DOHH2 (cell line): ENCODE data around the gene IFNG-AS1.

Experiments used
- H3F3A ChIP-seq: fragments of 200-600 bp; sonication (generic), shearing (Covaris generic); 2 replicates; pipeline ENCODE4 v1.6.0; 2016; ENCODE audit warnings: antibody characterized with exemption, mild to moderate bottlenecking; ENCODE audit not compliant: control insufficient read depth, insufficient read depth
- H3K27ac ChIP-seq: fragments of 200-600 bp; sonication (generic); 2 replicates; pipeline ENCODE4 v1.5.1; 2014; ENCODE audit warnings: low read depth, mild to moderate bottlenecking, low read length, moderate library complexity
- H3K27me3 ChIP-seq: fragments of 200-600 bp; sonication (generic); 2 replicates; pipeline ENCODE4 v1.6.1; 2014; ENCODE audit warnings: mild to moderate bottlenecking, low read length, mixed read lengths; ENCODE audit not compliant: control insufficient read depth
- H3K36me3 ChIP-seq: fragments of 200-600 bp; sonication (generic); 2 replicates; pipeline ENCODE4 v1.6.1; 2014; ENCODE audit warnings: mild to moderate bottlenecking, low read length, moderate library complexity, mixed read lengths; ENCODE audit not compliant: control insufficient read depth
- H3K4me1 ChIP-seq: fragments of 200-600 bp; sonication (generic); 2 replicates; pipeline ENCODE4 v1.6.1; 2014; ENCODE audit warnings: mild to moderate bottlenecking, low read length, mixed read lengths; ENCODE audit not compliant: control insufficient read depth
- H3K4me2 ChIP-seq: fragments of 200-600 bp; sonication (generic); 2 replicates; pipeline ENCODE4 v1.6.0; 2014; ENCODE audit warnings: mild to moderate bottlenecking, low read length, moderate library complexity
- H3K4me3 ChIP-seq: fragments of 200-600 bp; sonication (generic); 2 replicates; pipeline ENCODE4 v1.5.1; 2014; ENCODE audit warnings: mild to moderate bottlenecking, low read length, mixed read lengths
- H3K79me2 ChIP-seq: fragments of 200-600 bp; sonication (generic); 2 replicates; pipeline ENCODE4 v1.6.1; 2014; ENCODE audit warnings: mild to moderate bottlenecking, low read length, mixed read lengths; ENCODE audit not compliant: control insufficient read depth
- H3K9me2 ChIP-seq: fragments of 200-600 bp; sonication (generic); replicated peaks from 2 replicates; pipeline ENCODE4 v1.6.1; 2014; ENCODE audit warnings: mild to moderate bottlenecking, low read length, mixed read lengths; ENCODE audit not compliant: control insufficient read depth
- H3K9me3 ChIP-seq: fragments of 200-600 bp; sonication (generic); 2 replicates; pipeline ENCODE4 v1.6.1; 2014; ENCODE audit warnings: antibody characterized with exemption, low read length, mixed read lengths; ENCODE audit not compliant: control insufficient read depth, insufficient read depth
- H4K20me1 ChIP-seq: fragments of 200-600 bp; sonication (generic); 2 replicates; pipeline ENCODE4 v1.6.0; 2014; ENCODE audit warnings: low read depth, mild to moderate bottlenecking, antibody characterized with exemption, low read length, moderate library complexity; ENCODE audit not compliant: control insufficient read depth, insufficient read depth
- CTCF ChIP-seq: fragments of 200-600 bp; sonication (generic); IDR thresholded peaks from one replicate; pipeline ENCODE4 v1.5.1; 2014; ENCODE audit warnings: antibody characterized with exemption, mild to moderate bottlenecking, low read depth, low read length; ENCODE audit not compliant: poor library complexity, severe bottlenecking
- EZH2phosphoT487 ChIP-seq: fragments of 200-600 bp; sonication (generic); IDR thresholded peaks from 2 replicates; pipeline ENCODE4 v1.6.1; 2017; ENCODE audit warnings: borderline replicate concordance, mild to moderate bottlenecking, antibody characterized with exemption, low read length, moderate library complexity, mixed read lengths

Gene IFNG-AS1

GRCh38 chr12:67989184-67989920, at the start of gene IFNG-AS1:
Gene IFNG-AS1, plus strand, starts transcription at chr12:67989447.
- Histone ChIP-seq H3K9me2 (no peaks in the 10 kb centered on the region), H3K79me2 (peaks cover 36% of the 10 kb centered on the region), H3K9me3 (peaks cover 17% of the 10 kb centered on the region), H3K27me3 (no peaks in the 10 kb centered on the region), H4K20me1 (no peaks in the 10 kb centered on the region), H3K4me3 (peak within 1 kb of the TSS; percentile 81), H3F3A (peaks cover 41% of the 10 kb centered on the region), H3K36me3 (peaks cover 43% of the 10 kb centered on the region), H3K4me2 (peak within 1 kb of the TSS; percentile 94), H3K27ac (peak within 1 kb of the TSS; percentile 99), H3K4me1 (peaks cover 88% of the 10 kb centered on the region)
- TF ChIP-seq EZH2phosphoT487, result no peak
- TF ChIP-seq CTCF, result no peak

- TF ChIP-seq EZH2phosphoT487 (no peak), CTCF (no peak)
- no peaks in the 10 kb centered on the region for H3K9me2 ChIP-seq
- H3K9me3 ChIP-seq, result no peaks in the 10 kb centered on the region
- H3K36me3 ChIP-seq, result no peaks in the 10 kb centered on the region
- no peak overlapping the region for H3K27ac ChIP-seq
- H3K27me3 ChIP-seq, result no peaks in the 10 kb centered on the region
- H3K4me2 ChIP-seq, result no peak overlapping the region
- no peaks in the 10 kb centered on the region for H4K20me1 ChIP-seq
- H3K4me3 ChIP-seq, result no peak overlapping the region
- H3F3A ChIP-seq, result no peaks in the 10 kb centered on the region
- H3K79me2 ChIP-seq, result no peaks in the 10 kb centered on the region
- H3K4me1 ChIP-seq, result peaks cover 35% of the 10 kb centered on the region
Observed at GRCh38 chr12:67939611-67940010, 49.6 kb upstream of the IFNG-AS1 start.

- Histone ChIP-seq H3K36me3 (no peaks in the 10 kb centered on the region), H3K4me2 (no peak overlapping the region), H3K4me3 (no peak overlapping the region), H3K79me2 (no peaks in the 10 kb centered on the region), H3K27me3 (no peaks in the 10 kb centered on the region), H3F3A (no peaks in the 10 kb centered on the region), H3K9me3 (no peaks in the 10 kb centered on the region), H3K27ac (no peak overlapping the region), H3K4me1 (peaks cover 40% of the 10 kb centered on the region), H4K20me1 (no peaks in the 10 kb centered on the region), H3K9me2 (no peaks in the 10 kb centered on the region)
- TF ChIP-seq EZH2phosphoT487 (no peak), CTCF (no peak)
Observed at GRCh38 chr12:67940780-67941243, 48.4 kb upstream of the IFNG-AS1 start.
